GM18873 (cell line): ENCODE results near the gene LRRC4.

Experiments
- ATAC-seq: cut with Tn5 transposase; IDR thresholded peaks from one replicate; pipeline ENCODE4 v1.9.1; 2021; ENCODE audit warnings: mild to moderate bottlenecking, moderate library complexity, moderate number of reproducible peaks; ENCODE audit not compliant: unreplicated experiment, low FRiP score

Gene LRRC4

DNA sequence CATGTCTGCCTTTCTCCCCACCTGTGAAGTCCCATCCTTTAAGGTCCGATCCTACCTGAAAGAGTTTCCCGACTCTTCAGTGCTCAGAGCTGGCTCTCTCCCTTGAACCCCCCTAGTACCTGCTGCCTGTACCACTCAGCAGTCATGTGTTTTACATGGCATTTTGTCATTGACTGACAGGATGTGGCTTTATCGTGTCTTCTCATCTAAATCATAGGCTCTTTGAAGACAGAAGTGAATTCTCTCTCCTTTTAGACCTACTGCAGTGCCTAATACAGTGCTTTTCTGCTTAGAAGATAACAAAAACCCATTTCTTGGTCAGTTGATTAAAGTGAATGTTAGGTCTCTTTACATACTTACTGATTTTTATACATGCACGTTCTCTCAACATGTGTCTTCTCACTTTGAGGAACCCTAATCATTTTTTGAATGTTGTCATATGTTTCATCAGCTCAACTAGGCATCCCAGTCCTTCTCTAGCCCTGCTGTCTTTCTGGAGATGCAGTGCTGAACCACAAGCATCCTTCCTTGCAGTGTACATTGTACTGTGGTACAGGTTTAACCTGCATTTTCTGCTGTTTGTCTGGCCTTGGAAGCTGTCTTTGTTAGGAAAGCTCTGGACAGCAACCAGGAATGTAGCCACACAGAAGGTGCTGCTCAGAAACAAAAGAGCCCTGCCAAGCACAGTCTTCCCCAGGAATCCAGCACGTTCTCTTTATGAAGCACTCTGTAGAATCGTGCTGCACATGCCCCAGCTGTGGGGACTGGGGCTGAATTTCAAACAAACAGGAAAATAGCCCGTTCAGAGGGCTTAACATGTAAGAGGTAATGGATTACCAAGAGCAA, 28.1 kb upstream of the LRRC4 start:
- no peak for ATAC-seq

GRCh38 chr7:128057909-128058308, 26.7 kb upstream of the LRRC4 start:
- ATAC-seq: no peak

DNA sequence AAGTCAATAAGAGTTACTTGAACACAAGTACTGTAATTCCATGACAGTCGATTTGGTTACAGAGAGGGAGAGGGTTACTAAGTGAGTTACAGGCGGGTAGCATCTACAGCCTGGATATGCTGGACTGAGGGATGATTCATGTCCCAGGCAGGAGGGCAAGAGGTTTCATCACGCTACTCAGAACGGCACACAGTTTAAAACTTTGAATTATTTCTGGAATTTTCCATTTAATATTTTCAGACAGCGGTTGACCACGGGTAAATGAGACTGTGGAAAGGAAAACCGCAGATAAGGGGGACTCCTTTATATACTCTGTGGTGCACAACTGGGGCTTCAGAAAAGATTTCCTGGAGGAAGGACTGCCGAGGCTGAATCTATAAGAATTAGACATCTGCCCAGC, 25.7 kb upstream of the LRRC4 start:
- no peak for ATAC-seq

GRCh38 chr7:128055637-128056036, 24.4 kb upstream of the LRRC4 start:
- no peak for ATAC-seq

- ATAC-seq: no peak
These were observed 23.3 kb upstream of the LRRC4 start for GRCh38 chr7:128054511-128054910.

GRCh38 chr7:128053991-128054390, 22.8 kb upstream of the LRRC4 start:
- no peak for ATAC-seq

DNA sequence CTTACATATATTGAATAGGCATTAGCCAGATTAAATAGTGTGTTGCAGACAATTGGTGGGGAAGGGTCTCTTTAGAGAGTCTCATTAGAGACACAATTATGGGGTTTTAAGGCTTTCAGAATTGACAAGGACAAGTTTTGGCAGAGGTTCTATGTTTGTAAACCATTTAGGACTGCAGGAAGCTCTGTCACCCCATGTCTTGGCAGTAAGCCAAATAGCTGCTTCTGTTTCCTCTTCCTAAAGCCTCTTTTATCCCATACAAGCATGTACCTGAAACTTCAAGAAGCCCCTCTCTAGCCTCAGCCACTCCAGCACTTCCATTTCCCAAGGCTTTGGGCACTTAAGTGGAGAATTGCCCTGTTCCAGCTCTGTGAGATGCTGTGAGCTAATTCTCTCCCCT, 21.8 kb upstream of the LRRC4 start:
- ATAC-seq: no peak

- no peak for ATAC-seq
These were observed 21.2 kb upstream of the LRRC4 start for GRCh38 chr7:128052404-128052803.

- no peak for ATAC-seq
These were observed 14.5 kb upstream of the LRRC4 start for GRCh38 chr7:128045766-128046165.

DNA sequence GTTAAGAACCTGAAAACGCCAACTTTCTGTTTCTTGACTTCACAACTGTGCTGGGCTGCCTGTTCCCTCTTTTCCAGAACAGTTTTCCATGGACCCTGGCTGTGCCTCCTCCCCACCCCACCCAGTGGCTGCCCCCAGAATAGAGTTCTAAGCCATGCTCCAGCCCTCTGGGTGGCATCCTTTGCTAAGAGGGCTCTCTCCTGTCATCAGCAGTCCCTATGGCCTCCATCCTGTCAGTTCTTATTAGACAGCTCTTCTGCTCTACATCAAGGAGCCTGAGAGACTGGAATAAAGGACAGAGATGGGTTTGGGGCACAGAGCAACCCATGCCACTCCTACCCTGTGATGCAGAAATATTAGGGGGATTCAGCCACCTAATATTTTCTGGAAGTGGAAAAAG, 13.9 kb upstream of the LRRC4 start:
- ATAC-seq: no peak

GRCh38 chr7:128044064-128044463, 12.8 kb upstream of the LRRC4 start:
- ATAC-seq: no peak

- no peak for ATAC-seq
These were observed 10.8 kb upstream of the LRRC4 start for GRCh38 chr7:128042012-128042411.

DNA sequence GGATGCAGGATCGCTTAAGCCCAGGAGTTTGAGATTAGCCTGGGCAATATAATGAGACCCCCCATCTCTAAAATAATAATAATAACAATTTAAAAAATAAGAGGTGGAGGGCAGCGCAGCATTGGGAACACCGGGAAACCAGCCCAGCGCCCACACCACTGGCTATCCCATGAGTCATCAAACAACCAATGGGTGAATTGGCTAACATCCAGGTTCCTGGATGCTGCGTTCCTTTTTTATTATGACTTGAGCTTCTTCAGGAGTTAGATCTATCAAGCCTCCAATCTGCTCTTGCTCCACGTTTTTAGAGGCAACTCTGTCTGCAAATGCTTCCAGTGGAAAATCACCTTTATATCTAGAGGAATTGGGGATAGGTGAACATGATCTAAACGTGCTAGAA, 10.0 kb upstream of the LRRC4 start:
- no peak for ATAC-seq

DNA sequence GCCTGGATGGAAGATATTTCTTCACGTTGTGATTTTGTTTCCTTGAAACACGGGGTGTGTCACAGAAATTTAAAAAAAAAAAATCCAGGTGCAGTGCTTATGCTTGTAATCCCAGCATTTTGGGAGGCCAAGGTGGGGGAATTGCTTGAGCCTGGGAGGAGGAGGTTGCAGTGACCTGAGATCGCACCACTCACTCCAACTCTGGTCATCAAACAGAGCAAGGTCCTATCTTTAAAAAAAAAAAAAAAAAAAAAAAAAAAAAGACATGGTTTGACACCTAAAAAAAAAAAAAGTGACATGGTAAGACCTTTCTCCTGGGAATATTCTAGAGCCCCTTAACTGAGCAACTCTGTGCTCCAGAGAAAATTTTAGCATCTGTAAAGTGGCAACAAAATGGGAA, 9.0 kb upstream of the LRRC4 start:
- no peak for ATAC-seq

DNA sequence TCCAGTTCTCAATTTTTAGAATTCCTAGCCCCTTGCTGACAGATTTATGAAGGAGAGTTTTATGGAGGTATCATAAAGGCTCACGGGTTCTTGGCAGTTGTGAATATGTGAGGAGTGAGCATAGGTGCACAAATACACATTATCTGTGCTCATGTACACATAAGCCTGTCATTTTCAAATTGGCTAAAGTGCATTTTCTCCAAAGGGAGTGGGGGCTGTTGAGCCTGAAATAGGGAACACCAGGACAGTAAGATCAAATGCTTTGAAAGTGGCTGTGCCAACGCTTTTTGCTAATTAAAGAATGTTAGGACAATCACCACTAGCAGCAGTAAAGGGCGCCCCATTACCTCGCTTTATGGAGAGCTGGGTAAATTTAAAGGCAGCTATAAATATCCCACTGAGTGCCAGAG, 8.3 kb upstream of the LRRC4 start:
- no peak for ATAC-seq

GRCh38 chr7:128037880-128038619, 6.8 kb upstream of the LRRC4 start:
- no peak for ATAC-seq

GRCh38 chr7:128037081-128037480, 5.8 kb upstream of the LRRC4 start:
- no peak for ATAC-seq

GRCh38 chr7:128036226-128036940, 5.1 kb upstream of the LRRC4 start:
- ATAC-seq: no peak

DNA sequence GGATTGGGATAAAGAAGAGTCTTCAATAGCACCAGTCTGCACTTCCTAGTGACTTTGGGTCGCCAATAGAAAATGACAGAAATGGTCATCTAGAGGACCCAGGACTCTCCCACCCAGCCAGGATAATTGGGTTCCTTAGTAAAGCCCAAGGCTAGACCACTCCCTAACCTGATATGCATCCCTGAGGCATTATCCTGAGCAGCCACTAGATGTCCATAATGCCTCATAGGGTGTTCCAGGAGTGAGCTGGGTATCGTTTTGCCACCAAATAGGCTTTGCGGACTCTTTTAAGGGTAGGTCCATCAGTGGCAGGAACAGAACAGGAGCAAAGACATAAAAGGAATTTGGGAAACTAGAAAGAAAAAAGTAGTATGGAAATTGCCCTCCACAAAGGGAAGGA, 4.5 kb upstream of the LRRC4 start:
- no peak for ATAC-seq

GRCh38 chr7:128034825-128035224, 3.6 kb upstream of the LRRC4 start:
- no peak for ATAC-seq

DNA sequence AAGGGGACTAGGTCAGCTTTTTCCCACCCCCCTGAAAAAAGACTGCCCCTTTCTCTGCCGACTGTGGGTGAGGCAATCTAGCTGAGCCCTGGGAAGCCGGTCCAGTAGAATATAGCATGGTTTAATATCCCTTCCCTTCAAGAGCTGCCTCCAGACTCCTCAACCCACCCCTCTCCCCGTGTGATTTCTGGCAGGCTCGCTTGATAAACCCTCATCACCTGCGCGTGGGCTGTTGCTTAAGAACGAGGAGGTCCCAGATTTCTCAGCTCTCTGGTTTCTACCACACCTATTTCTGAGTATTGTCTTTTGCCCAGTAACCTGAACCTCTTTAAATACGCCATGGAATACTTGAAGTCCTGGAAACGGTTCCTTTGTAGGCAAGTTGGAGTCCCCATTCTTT, 2.0 kb upstream of the LRRC4 start:
- no peak for ATAC-seq
